GM12874 (cell line): ENCODE data around the gene SMTNL2.

Source experiments
- TF ChIP-seq, protein P1 (sequence below): IDR thresholded peaks from 2 replicates; pipeline ENCODE4 v1.5.1; 2011; ENCODE audit warnings: low read depth, mild to moderate bottlenecking, control low read depth, low read length, moderate library complexity; ENCODE audit not compliant: insufficient read depth

Gene SMTNL2

DNA sequence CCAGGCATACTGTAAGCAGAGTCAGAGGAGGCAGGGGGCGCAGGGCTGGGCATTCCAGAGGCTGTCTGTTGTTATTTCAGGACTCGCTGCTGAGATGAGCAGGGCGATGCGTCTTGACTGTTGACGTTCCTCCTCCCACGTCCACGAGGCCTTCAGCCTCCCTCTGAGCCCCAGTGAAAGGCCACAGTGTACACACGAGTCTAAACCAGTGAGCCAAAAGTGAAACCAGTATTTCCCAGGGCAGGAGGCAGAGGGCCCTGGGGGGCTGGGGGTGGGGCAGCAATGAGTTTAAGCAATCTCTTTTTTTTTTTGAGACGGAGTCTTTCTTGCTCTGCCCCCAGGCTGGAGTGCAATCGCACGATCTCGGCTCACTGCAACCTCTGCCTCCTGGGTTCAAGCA is 21.5 kb downstream of the SMTNL2 start:
- TF ChIP-seq, protein P1, sequence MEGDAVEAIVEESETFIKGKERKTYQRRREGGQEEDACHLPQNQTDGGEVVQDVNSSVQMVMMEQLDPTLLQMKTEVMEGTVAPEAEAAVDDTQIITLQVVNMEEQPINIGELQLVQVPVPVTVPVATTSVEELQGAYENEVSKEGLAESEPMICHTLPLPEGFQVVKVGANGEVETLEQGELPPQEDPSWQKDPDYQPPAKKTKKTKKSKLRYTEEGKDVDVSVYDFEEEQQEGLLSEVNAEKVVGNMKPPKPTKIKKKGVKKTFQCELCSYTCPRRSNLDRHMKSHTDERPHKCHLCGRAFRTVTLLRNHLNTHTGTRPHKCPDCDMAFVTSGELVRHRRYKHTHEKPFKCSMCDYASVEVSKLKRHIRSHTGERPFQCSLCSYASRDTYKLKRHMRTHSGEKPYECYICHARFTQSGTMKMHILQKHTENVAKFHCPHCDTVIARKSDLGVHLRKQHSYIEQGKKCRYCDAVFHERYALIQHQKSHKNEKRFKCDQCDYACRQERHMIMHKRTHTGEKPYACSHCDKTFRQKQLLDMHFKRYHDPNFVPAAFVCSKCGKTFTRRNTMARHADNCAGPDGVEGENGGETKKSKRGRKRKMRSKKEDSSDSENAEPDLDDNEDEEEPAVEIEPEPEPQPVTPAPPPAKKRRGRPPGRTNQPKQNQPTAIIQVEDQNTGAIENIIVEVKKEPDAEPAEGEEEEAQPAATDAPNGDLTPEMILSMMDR: no peak

DNA sequence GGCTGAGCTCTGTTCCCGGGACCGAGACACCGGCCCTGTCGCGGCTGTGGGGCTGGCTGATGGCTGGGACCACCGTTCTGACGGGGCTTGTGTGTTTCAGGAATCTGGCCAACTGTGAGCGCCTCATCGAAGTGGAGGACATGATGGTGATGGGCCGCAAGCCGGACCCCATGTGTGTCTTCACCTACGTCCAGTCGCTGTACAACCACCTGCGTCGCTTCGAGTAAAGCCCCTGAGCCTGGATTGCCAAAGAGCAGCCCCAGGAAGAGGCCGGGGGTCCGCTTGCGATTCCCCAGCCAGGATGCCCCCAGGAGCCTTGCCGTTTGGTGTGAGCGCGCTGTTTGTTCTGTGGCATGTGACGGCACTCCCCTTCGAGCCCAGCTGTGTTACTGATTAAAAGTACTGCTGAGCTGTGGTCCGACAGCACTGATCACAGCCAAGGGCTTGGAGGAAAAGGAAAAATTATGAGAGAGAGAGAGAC is 23.0 kb downstream of the SMTNL2 start:
- TF ChIP-seq, protein P1: no peak

DNA sequence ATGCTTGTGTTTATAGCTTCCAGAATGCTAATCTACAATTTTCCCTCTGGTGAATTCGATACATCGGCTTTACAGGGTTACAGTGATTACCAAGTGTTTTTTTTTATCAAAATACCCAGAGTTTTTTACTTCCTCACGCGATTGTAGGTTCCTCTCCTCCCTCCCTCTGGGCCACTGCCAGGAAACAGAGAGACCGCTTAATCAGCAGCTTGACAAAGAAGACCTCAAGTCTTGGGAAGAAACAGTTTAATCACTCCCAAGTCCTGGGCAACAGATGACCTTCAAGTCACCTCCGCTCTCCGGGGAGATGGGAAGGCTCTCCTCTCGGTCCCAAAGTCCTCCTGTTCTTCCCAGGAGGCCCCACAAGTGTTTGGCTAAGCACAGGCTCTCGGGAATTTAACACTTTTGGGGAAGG is 23.5 kb downstream of the SMTNL2 start:
- TF ChIP-seq, protein P1: no peak

DNA sequence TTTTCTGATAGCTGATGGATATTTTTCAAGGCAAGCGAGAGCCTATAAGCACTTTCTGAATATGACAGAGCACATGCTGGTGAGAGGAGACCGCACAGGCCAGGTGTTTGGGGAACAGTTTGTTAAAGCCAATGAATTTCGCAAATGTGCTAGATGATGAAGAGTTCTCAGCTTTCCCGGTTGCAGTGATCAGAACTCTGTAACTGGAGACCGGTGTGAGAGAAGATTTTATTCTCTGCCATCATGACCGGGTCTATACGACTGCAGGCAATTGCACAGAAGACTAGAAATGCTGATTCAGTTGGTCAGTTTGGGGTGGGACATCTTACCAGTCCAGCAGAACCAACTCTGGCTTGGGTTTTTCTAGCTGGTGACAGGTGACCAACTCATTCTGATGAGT is 25.4 kb downstream of the SMTNL2 start:
- TF ChIP-seq, protein P1: no peak

DNA sequence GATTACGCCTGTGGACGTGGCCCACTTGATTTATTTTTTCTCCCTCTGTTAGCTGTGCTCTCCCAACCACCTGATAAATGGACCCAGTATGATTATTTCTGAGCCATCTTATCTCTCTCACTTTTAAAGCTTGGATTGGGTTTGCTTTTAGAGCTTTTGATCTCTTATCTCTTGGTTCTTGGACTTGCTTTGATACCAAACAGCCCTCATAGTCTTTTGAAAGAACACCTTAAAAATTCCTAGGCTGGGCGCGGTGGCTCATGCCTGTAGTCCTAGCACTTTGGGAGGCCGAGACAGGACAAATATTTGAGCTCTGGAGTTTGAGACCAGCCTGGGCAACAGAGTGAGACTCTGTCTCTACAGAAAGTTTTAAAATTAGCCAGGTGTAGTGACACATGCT is 25.8 kb downstream of the SMTNL2 start:
- TF ChIP-seq, protein P1: no peak

DNA sequence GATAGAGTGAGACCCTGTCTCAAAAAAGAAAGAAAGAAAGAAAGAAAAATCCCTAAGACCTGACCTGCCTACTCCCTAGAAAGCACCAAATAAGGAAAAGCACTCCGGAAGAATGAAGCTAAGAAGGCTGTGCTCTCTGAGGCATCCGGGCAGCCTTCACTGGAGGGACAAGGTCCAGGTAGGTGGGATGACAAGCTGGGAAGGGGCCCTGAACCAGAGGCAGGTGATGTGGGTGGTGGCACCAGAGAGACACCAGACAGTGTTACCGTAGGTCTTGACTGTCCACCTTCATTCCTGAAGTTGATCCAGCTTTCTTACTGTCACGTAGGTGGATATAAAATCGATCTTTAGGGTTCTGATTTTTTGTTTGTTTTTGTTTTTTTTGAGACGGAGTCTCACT is 26.3 kb downstream of the SMTNL2 start:
- TF ChIP-seq, protein P1: no peak

DNA sequence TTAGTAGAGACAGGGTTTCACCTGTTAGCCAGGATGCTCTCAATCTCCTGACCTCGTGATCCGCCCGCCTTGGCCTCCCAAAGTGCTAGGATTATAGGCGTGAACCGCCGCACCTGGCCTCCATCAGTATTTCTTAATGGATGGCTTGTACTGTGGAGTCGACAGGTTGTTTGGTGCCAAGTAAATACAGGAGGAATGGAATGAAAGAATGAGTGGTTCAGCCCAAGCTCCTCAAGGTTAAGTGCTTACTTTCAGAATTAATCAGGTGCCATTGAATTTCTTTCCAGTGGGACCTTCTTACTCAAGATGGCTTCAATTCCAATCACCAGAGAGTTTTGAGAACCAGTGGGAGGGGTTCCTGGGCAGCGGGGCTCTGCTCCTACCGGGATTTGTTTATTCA is 32.1 kb downstream of the SMTNL2 start:
- TF ChIP-seq, protein P1: no peak
